Measurements from ENCODE around the gene GRIK4.

GRIK4 gene

GRCh38 chr11:120928627-120929026 is 417.1 kb downstream of the GRIK4 start:
- no peak for DNase-seq

DNA sequence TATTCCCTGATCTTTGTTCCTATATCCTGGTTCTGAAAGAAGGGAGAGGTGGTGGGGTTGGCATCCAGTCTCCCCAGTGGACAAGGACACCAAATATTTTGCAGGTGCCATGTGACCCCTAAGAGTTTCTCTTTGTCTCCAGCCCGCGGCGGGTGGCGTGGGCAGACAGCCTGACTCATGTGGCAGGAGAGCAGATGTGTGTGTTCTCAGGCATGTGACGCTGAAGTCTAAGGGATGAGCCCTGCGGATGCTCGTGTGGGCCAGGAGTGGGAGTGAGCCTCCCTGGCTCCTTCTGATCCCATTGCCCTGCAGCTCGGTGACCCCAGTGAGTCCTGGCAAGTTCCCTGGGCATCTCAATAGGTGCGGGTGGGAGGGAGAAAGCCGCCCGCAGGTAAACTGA is 417.5 kb downstream of the GRIK4 start:
- DNase-seq = peak; percentile 11

GRCh38 chr11:120929664-120930154 is 418.2 kb downstream of the GRIK4 start:
- DNase-seq = peak; percentile 28

GRCh38 chr11:120931057-120931779 is 419.7 kb downstream of the GRIK4 start:
- no peak for DNase-seq

- DNase-seq = no peak
Observed at GRCh38 chr11:120932305-120932915, 420.9 kb downstream of the GRIK4 start.

GRCh38 chr11:120936356-120936755 is 424.8 kb downstream of the GRIK4 start:
- no peak for DNase-seq

DNA sequence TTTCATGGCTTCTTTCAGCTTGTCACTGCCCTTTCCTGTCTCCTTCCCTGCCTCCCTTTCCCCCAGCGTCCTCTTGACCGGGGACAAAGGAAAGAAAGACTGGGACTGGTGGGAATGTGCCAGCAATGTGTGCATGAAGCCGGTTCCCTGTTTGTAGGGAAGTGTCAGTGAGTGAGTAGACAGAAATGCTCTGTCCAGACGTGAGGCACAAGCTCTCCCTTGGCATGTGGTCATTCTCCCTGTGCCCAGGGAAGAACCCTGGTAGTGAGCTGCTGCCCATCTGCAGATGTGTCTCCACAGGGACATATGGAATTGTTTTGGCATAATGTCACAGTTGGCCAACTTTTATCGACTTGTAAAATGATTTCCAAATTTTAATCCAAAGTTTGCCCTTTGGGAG is 426.0 kb downstream of the GRIK4 start:
- DNase-seq = no peak

- no peak for DNase-seq
Observed at GRCh38 chr11:120938260-120938659, 426.7 kb downstream of the GRIK4 start.

GRCh38 chr11:120940160-120940848 is 428.8 kb downstream of the GRIK4 start:
- no peak for DNase-seq

DNA sequence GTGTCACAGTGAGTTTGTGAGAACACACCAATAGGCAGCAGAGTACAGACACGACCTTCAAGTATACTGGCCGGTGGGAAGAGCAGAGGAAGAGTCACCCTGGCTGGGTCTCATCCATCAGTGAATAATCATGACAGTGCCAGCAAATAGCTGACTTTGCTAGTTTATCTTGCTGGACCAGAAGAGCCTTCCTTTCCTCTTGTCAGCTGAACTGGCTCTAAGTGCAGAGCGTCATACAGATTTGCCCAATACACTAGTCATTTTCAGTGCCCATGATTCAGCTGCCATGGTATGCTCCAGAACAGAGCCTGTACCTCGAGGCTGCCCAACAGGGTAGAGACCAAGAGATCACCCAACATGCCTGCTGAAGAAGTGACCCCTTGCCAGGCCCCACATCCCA is 429.5 kb downstream of the GRIK4 start:
- DNase-seq = no peak

DNA sequence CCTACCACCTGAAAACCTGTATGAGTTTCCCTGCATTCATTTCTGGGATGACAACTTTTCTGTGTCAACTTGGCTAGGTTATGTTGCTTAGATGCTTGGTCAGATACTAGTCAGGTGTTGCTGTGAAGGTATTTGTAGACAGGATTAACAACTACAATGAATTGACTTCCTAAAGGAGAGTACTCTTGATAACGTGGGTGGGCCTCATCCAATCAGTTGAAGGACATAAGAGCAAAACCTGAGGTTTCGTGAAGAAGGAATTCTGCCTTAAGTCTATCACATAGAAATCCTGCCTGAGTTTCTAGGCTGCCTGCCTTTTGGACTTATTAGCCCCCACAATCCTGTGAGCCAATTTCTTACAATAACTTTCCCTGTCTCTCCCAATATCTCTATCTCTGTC is 431.2 kb downstream of the GRIK4 start:
- DNase-seq = no peak

- no peak for DNase-seq
Observed at GRCh38 chr11:120945042-120945441, 433.5 kb downstream of the GRIK4 start.

DNA sequence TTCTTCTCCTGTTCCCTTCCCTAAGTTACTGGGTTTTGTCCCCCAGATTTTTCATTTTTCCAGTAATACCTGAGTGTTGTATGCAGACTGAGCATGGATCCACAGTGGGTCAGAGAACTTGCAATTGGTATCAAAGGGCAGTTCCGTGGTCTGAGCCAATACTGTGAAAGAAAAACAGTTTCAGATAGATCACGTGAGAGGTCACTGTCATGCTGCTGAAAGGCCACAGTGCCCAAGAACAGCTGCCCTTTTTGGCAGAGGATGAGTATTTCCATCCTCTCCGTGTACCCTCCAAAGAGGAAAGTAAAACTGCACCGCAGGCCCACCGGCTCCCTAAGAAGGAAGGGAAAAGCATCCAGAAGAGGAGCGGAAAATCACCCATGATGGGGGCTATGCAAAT is 439.3 kb downstream of the GRIK4 start:
- DNase-seq = no peak

GRCh38 chr11:120952461-120953434 is 441.2 kb downstream of the GRIK4 start:
- peak; percentile 74 for DNase-seq

DNA sequence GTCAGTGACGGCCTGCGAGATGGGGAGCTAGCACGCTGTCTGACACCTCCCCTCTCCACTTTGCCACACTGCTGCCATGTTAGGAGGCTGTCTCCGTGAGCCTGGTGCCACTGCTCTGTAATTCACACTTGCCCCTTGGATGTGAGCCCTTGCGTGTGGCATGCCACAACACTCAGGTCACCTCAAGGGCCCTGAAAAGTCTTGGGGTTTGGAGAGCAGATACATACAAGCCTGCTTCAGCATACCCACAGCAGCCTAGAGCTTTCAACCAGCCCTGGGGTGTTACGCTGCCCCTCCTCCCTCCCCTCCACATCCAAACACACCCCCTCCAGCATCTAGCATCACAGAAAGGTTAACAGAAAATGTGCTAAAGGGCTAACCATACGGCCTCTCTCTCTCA is 442.8 kb downstream of the GRIK4 start:
- no peak for DNase-seq

GRCh38 chr11:120956710-120957495 is 445.4 kb downstream of the GRIK4 start:
- DNase-seq = no peak

DNA sequence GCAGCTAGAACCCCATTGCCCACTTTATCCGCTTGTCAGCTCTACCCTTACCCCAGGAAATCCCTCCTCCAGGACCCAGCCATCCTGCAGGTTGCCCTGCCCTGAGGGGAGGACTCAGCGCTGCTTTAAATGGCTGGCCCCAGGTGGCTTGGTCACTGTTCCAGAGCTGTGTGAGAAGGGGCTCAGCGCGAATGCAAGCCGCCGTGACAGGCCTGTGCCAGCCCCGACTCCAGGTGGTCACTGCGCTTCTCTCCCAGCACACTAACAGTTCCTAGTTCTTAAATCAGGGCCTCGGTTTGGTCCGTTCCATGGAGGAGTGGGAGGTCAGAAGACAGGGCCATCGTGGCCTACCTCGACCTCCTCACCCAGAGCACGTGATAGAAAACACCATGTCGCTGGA is 446.6 kb downstream of the GRIK4 start:
- no peak for DNase-seq

- DNase-seq = no peak
Observed at GRCh38 chr11:120959189-120959588, 447.6 kb downstream of the GRIK4 start.

DNA sequence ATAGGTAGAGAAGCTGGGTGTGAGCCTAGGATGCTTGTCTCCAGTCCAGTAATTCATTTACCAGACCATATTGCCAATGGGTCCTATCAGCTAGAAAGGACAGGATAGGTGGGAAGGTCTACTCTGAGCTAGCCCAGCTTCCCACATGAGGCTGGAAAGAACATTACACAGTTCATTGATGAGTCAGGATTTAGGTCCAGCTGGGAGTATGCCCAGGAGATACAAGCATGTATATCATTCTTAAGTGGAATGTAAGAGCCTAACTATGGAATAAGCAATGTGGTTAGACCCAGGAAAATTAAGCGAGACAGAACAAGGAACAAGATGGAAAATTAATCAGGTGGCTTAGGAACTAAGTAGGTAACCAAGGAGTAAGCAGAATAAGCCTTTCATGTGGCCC is 453.3 kb downstream of the GRIK4 start:
- peak; percentile 25 for DNase-seq

DNA sequence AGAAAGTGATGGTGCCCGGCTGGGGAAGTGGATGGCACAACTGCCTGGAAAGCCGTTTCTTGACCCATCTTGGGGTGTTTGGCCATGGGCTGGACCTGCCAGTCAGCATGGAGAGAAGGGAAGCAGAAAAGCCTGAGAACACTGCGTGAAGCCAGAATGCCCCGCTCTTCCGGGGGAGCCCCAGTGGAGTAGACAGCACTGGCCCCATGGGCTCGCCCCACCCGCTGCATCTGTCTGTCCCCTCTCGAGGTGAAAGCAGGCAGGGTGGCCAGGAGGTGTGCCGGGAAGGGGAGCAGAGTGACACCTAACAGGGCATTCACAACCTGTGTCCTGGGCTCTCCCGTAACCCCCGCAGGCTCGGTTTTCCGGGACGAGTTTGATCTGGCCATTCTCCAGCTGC is 455.3 kb downstream of the GRIK4 start:
- no peak for DNase-seq

GRCh38 chr11:120969993-120970392 is 458.4 kb downstream of the GRIK4 start:
- no peak for DNase-seq

DNA sequence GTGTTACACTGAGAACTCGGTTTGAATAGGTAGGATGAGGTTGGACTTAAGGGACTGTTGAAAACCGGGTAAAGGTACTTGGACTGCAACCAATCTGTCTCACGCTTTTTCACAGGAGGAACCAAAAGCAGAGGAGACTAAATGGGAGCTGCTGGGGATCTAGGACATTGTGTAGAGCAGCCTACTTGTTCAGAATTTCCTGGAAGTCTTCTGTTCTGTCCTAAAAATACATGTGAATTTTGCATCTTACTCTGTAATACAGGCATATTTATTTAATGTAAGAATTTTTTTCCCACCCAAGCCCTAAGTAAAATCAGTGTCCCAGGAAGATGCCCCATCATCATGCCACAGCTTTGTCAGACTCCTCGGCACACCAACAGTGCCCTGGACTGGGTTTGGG is 460.3 kb downstream of the GRIK4 start:
- no peak for DNase-seq
